Brain microvascular endothelial cell (primary cell): ENCODE results near the gene MCC.

ENCODE experiments used
- DNase-seq: peaks from one replicate; pipeline ENCODE4 v3.0.0-alpha.2; 2020
- H3K27ac ChIP-seq: fragments of 250-450 bp; sonication (Bioruptor Pico); 2 replicates; pipeline ENCODE4 v1.5.1; 2020; ENCODE audit warnings: mild to moderate bottlenecking, moderate library complexity
- H3K27me3 ChIP-seq: fragments of 250-450 bp; sonication (Bioruptor Pico); replicated peaks from 2 replicates; pipeline ENCODE4 v1.5.1; 2020; ENCODE audit warnings: mild to moderate bottlenecking
- H3K36me3 ChIP-seq: fragments of 250-450 bp; sonication (Bioruptor Pico); replicated peaks from 2 replicates; pipeline ENCODE4 v1.5.1; 2020; ENCODE audit warnings: mild to moderate bottlenecking
- H3K4me3 ChIP-seq: 2 replicates; pipeline ENCODE4 v1.5.1; 2011; ENCODE audit warnings: low read depth, mild to moderate bottlenecking, control low read depth, low read length, moderate library complexity
- CTCF ChIP-seq: IDR thresholded peaks from 2 replicates; pipeline ENCODE4 v1.5.1; 2011; ENCODE audit warnings: low read depth, mild to moderate bottlenecking, moderate library complexity, low read length, control low read depth, inconsistent platforms; ENCODE audit errors: missing control alignments
- in situ Hi-C: cut with HindIII; loops from 2 replicates; pipeline ENCODE4 v1.10.0; 2017; ENCODE audit warnings: low sequenced_read_pairs, low pct_ligation_motif_present

The MCC gene

GRCh38 chr5:113487781-113488644, at the start of gene MCC:
TSS of gene MCC (minus strand) at chr5:113488453.
- peak within 1 kb of the TSS; percentile 56 for H3K27ac ChIP-seq
- in situ Hi-C loops = no loop called here
- no peak for TF ChIP-seq CTCF
- H3K36me3 ChIP-seq = no peaks in the 10 kb centered on the region
- DNase-seq = peak; percentile 91
- H3K4me3 ChIP-seq = peak within 1 kb of the TSS; percentile 86
- H3K27me3 ChIP-seq = no peaks in the 10 kb centered on the region

GRCh38 chr5:113531481-113532159, 43.4 kb upstream of the MCC start:
- Histone ChIP-seq H3K4me3 (no peak overlapping the region), H3K36me3 (peaks cover 2% of the 10 kb centered on the region), H3K27me3 (no peaks in the 10 kb centered on the region), H3K27ac (no peak overlapping the region)
- no peak for TF ChIP-seq CTCF
- in situ Hi-C loops = no loop called here
- no peak for DNase-seq

GRCh38 chr5:113527746-113528145, 39.5 kb upstream of the MCC start:
- in situ Hi-C loops = no loop called here
- no peak for DNase-seq
- no peaks in the 10 kb centered on the region for H3K27me3 ChIP-seq

GRCh38 chr5:113526421-113526820, 38.2 kb upstream of the MCC start:
- no peak overlapping the region for H3K4me3 ChIP-seq
- no peaks in the 10 kb centered on the region for H3K36me3 ChIP-seq
- no peak for DNase-seq
- in situ Hi-C loops = no loop called here
- TF ChIP-seq CTCF = no peak
- H3K27me3 ChIP-seq = no peaks in the 10 kb centered on the region
- H3K27ac ChIP-seq = no peak overlapping the region

More at GRCh38 chr5:113527746-113528145, 39.5 kb upstream of the MCC start:
- TF ChIP-seq CTCF = no peak
- Histone ChIP-seq H3K27ac (no peak overlapping the region), H3K36me3 (no peaks in the 10 kb centered on the region), H3K4me3 (no peak overlapping the region)

- no peak for TF ChIP-seq CTCF
- no peak for DNase-seq
- Histone ChIP-seq H3K27ac (no peak overlapping the region), H3K27me3 (no peaks in the 10 kb centered on the region), H3K36me3 (peaks cover 3% of the 10 kb centered on the region), H3K4me3 (no peak overlapping the region)
- in situ Hi-C loops = loop anchor here (25.0 kb wide), 1 partner anchor 188 kb away; no protein-coding TSS in a partner anchor
These were observed 36.7 kb upstream of the MCC start for GRCh38 chr5:113524927-113525326.
